DND-41 (cell line): ENCODE measurements around the gene MPI.

Experiments used
- EZH2 ChIP-seq: IDR thresholded peaks from 3 replicates; pipeline ENCODE4 v1.6.1; 2012; ENCODE audit warnings: borderline replicate concordance, low read depth, mild to moderate bottlenecking, moderate library complexity, low read length, inconsistent platforms; ENCODE audit not compliant: severe bottlenecking
- TF ChIP-seq, protein P1 (sequence below): IDR thresholded peaks from 2 replicates; pipeline ENCODE4 v1.5.1; 2012; ENCODE audit warnings: borderline replicate concordance, low read length, moderate library complexity, mild to moderate bottlenecking; ENCODE audit not compliant: poor library complexity, severe bottlenecking; ENCODE audit errors: extremely low read depth

DNA sequence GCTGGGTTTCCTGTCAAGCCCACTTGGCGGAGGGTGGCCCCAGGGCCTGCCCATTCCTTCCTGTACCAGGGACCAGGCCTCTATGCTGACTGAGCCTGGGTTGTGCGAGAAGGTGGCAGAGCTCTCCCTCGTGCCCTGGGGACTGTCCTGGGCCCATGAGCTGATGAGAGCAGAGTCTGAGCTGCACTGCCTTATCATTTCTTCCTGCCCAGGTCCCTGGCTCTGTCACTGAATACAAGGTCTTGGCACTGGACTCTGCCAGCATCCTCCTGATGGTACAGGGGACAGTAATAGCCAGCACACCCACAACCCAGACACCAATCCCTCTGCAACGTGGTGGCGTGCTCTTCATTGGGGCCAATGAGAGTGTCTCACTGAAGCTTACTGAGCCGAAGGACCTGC, 7.5 kb downstream of the MPI start:
- TF ChIP-seq, protein P1, sequence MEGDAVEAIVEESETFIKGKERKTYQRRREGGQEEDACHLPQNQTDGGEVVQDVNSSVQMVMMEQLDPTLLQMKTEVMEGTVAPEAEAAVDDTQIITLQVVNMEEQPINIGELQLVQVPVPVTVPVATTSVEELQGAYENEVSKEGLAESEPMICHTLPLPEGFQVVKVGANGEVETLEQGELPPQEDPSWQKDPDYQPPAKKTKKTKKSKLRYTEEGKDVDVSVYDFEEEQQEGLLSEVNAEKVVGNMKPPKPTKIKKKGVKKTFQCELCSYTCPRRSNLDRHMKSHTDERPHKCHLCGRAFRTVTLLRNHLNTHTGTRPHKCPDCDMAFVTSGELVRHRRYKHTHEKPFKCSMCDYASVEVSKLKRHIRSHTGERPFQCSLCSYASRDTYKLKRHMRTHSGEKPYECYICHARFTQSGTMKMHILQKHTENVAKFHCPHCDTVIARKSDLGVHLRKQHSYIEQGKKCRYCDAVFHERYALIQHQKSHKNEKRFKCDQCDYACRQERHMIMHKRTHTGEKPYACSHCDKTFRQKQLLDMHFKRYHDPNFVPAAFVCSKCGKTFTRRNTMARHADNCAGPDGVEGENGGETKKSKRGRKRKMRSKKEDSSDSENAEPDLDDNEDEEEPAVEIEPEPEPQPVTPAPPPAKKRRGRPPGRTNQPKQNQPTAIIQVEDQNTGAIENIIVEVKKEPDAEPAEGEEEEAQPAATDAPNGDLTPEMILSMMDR = no peak
- no peak for TF ChIP-seq EZH2
